Hepatic stellate cell (primary cell): ENCODE results near the gene BRD7.

ENCODE experiments used
- DNase-seq: peaks from one replicate; pipeline ENCODE4 v3.0.0; 2011; ENCODE audit warnings: low spot score

BRD7 gene

DNA sequence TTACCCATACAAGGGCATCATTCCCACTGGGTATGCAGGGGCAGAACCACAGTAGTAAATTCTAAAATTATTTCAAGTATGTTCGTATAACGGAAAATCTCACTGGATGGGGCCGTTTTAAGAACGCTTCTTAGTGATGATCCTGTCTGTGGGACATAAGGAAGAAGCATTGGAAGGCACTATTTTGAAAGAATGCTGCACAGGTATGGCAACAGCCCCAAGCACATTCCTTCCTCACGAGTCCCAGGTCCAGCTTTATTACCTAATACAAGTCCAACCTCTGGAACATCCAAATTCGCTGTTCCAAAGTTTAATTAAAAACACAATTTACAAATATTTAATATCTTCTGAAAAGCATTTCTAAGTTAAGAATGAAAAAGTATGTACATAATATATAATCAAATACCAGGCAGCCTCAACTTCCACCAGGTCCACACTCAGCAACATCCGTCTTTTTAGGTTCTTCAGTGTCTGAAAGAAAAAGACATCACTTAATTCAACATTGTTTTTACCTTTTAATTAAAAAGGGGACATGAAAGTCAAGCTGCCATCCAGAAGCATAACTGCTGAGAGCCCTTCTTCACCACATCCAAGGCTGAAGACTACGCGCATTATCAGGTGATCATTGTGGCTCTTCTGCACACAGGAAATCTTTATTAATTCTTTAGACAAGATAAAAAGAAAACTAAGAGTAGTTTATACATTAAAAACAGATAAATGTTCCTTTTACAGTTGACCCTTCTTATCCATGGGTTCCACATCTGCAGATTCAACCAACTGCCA, 49.8 kb downstream of the BRD7 start:
- DNase-seq, result no peak

DNA sequence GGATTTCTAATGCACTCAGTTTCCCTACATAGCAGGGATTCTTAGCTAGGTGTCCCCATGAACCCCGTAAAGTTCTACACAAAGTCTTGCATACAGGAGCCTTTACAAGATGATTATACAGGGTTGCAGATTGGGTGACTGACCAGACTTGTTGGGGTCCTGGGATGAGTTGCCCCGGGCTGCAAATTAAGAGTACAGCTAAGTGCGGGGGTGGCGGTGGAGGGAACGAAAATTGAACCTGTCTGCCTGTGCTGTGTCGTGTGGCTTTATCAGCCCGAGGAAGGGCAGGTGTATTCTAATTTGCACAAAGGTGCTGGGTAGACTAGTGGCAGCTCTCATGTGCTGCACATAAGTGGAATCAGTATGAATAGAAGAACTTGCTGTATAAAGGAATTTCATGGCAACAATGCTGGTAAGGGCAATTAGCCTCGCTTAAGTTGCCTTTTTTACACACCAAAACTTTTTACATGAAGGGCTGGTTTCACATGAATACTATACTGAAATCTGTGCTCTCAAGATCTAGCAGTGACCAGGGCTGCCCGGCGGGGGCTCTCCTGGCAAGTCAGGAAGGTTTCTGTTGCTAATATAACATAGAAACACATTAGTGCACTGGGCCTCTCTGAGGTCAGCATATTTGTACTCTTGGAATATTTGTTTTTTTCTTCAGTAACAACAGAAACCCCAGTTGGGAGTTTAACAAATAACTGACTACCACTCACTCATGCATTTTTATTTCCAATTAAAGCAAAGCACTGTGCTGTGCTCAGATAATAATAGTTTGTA, 51.7 kb downstream of the BRD7 start:
- peak; percentile 9 for DNase-seq

DNA sequence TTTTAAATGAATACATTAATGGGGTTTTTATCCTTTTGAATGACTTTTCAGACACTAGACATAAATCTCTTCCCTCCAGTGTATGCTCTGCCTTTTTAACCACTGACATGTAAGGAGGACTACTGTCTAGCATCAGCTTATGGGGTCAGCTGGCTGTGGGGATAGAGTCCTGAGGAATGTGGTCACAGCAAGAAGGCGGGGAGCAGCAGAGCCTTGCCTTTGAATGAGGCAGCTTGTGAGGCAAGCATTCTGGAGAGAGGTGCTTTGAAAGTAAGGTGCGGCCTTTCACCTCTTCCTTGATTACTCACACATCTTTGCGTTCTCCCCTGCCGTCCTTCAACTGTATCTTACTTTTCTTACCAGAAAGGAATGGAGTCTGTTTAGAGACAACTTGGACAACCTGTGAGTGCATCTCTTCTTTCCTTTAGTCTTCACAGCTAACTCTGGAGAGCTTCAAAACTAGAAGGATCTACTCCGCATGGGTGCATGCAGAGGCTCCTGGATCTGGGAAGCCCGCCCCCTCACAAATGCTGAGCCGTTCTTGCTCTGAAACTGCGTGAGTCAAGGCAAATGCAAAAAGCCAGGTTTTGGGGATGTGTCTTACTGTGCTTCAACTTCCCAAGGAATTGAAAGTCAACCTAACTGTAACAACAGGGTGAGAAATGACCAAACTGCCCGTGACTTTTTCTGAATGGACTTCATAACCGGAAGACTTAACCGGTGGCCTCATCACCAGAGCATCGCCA, 52.5 kb downstream of the BRD7 start:
- DNase-seq, result no peak

DNA sequence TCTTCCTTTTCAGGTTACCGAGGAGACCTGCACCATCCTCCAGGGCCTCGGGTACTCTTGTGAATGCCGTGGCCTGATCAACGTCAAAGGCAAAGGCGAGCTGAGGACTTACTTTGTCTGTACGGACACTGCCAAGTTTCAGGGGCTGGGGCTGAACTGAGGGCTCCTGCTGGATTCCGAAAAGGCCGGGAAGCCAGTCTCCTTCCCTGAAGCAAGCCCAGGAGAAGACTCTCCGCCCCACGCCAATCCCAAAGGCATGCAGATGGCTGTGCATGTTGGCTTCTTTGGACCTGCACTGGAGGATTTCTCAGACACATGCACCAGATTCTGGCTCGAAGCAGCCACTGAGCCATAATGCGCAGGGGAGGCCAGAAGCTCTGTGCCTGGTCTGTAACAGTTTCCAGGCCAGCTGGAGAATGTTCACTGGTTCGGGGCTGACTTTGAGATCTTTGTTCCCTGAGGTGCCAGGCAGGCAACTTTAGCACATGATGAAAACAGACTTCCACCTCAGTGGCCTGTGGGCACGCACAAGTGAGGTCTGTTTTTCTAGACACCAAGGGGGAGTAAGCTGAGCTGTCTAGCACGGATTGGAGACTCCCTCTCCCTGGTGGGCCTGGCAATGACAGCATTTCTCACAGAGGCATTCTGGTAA, 53.3 kb downstream of the BRD7 start:
- DNase-seq, result peak; percentile 4

DNA sequence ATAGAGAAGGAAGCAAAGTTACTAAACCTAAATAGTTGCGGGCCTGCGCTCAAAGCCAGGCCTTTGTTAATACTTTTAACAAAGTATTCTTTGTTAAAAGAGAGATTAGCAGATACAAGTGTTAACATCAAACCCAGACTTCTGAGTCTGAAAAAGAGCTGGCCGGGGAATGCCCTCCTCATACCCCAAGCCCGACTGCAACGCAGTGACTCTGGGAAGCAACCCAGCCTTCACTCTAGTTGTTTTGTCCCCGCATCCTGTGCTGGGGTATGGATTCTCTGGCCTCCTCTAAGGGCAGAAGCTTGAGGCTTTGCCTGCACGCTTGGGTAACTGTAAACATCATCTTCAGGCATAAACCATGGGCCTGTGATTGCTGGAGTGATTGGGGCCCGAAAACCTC, 54.1 kb downstream of the BRD7 start:
- no peak for DNase-seq

DNA sequence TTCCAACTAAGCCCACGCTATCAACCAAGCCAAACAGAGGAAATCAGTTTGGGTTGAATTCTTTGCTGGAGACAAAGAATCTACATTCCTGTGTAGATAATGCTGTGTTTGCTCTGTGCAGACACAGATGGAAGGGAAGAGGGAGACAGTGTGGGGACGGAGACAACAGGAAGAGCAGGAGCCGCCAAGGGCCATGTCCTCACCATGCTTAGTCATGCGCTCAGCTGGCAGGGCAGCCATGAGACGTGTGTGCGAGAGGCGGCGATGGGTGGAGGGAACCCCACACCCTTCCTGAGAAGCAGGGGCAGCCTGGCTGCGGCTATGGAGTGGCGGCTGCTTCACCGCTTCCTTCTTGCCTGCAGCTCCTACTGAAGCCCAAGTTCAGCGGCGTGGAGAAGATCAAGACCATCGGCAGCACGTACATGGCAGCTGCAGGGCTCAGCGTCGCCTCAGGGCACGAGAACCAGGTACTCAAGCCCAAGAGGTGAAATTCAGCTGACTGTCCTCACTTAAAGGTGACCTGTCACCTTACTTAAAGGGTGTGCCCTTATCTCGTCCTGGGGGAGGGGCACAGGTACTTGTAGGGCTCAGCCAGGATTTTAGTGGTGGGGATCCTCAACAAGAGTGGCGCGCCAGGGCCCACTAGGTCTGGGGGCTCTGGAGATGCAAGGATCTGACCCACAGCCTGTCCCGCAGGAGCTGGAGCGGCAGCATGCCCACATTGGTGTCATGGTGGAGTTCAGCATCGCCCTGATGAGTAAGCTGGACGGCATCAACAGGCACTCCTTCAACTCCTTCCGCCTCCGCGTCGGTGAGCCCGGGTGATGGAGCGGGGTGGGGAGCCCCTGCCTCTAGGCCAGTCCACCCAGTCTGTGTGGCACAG, 55.0 kb downstream of the BRD7 start:
- DNase-seq, result peak; percentile 19

DNA sequence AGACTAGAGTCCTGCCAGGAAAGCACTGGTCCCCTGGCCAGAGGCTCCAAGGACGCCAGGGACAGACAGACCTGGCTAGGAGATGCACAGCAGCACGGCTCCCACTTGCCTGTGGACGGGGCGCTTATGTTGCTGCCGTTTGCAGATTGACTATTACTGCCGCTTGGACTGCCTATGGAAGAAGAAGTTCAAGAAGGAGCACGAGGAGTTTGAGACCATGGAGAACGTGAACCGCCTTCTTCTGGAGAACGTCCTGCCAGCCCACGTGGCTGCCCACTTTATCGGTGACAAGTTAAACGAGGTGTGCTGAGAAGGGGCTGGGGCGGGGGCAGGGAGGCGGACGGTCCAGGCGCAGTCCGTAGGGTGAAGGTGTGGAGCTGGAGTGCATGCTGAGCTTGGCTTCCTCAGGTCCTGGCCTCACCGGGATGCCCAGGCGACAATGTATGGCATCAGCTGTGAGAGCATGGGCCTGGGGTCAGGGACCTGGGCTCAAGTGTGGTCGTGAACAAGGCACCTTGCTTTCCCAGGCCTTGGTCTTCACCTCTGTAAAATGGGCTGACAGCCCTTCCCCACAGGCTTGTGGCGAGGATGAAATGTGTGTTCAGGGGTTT, 56.8 kb downstream of the BRD7 start:
- DNase-seq, result peak; percentile 4

DNA sequence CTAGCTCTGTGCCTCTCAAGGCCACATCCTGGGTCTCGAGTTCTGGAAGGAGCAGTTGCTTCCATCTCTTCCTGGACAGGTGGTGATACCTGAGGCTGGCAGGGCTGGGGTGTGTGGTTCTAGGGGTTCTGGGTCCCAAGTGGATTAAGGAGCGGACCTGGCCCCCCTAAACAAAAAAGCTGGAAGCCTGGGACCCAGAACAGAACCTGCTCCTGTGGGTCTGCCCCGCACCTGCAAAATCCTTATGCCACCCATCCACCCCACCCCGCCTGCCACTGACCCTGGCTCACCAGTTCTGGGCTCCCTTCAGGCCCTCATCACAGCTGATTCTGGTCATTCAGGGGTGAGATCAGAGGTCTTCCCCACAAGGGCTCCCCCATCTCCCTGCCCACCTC, 57.7 kb downstream of the BRD7 start:
- no peak for DNase-seq

DNA sequence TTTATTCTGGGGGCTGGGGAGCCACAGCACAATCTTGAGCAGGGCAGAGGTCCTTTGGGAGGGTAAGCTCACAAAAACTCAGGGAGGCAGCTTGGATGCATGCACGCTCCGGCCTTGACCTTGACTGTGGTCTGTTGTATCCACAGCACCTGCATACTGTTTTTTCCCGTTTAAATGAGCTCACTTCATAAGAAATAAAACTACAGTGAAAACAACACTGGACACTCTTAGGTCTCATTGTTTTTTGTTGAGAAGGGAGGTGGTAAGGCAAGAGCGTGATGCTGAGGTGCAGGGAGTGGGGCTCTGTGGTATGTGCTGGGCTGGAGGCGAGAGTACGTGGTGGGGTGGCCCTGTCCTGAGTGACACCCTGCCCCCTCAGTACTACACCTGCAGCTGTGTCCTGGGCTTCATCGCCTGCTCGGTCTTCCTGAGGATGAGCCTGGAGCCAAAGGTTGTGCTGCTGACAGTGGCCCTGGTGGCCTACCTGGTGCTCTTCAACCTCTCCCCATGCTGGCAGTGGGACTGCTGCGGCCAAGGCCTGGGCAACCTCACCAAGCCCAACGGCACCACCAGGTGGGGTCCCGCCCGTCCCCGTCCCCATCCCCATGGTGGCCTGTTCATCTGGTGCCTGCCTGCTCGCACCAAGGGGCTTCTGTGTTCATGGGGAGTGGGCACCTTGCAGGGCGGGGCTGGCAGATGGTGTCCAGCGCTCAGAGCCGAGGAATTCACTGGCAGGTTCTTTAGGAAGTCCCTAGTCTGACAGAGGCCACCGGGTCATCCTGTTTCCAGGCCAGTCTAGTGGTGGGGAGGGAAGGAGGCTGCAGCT, 58.3 kb downstream of the BRD7 start:
- DNase-seq, result peak; percentile 4

DNA sequence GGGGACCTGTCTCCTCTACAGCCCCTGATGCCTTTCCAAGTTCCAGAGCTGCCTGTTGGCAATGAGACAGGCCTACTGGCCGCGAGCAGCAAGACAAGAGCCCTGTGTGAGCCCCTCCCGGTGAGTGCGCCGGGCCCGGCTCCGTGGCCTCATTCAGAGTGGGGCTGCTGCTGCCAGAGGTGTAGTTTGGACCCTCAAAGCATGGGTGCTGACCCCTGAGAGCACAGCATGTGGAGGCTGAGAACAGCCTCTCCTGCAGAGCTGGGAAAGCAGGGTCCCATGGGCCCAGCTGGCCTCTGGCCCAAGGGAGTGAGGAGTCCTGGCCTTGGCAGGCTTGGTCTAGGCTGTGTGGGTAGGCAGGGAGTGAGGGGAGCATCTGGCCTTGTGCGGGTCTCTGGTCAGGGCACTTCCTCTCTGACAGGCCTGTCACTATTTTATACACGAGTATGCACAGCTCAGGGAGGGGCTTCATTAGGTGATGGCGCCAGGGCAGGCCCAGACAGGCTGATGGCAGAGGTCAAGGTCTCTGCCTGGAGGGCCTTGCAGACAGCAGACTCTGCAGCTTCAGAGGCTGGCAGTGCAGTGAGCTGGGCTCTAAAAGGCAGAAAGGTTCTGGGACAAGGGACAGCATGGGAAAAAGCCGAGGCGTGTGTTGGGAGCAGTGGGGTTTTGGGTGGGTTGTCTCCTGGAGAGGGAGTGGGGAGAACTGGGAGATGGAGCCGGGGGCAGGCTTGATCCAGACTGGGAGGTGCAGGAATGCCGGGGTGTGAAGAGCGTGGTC, 59.1 kb downstream of the BRD7 start:
- peak; percentile 5 for DNase-seq

DNA sequence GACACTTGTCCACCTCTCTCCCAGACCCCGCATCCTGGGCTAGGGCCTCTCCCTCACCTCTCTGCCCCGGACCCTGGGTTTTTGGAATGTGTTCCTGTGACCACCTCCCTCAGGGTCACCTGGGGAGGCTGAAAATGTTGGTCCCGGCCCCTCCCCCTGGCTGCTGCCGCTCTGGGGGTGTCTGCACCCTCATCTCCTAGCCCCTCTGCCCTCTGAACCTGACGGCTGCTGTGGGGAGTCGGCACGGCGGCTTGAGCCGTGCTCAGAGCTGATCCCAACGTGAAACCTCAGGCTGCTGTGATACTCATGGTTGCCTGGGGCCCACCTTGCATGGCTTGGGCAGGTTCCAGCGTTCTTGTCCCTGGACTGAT, 59.6 kb downstream of the BRD7 start:
- peak; percentile 2 for DNase-seq

DNA sequence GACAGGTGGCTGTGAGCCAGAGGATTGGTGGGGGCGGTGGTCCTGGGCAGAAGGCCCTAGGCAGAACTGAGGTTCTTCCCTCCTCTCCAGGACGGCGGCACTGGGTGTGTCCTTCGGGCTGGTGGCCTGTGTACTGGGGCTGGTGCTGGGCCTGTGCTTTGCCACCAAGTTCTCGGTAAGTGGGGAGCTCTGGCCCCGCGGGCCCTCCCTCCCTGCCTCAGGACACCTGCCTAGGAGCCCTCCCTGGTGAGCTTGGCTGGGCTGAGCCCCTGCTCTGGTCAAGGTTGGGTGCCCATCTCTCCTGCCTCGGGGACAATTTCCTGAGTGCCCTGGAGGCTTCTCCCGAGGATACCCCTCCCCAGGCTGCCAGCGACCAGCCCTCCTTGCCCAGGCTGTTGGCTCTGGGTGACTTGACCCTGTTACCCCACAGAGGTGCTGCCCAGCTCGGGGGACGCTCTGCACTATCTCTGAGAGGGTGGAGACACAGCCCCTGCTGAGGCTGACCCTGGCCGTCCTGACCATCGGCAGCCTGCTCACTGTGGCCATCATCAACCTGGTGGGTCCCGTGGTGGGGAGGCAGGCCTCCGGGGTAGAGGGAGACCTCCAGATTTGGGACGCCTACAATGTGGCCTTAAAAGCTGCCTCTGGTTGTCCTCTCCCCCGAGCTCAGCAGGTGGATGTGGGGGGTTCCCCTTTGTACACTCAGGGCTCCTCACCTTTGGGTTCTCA, 60.4 kb downstream of the BRD7 start:
- DNase-seq, result no peak

DNA sequence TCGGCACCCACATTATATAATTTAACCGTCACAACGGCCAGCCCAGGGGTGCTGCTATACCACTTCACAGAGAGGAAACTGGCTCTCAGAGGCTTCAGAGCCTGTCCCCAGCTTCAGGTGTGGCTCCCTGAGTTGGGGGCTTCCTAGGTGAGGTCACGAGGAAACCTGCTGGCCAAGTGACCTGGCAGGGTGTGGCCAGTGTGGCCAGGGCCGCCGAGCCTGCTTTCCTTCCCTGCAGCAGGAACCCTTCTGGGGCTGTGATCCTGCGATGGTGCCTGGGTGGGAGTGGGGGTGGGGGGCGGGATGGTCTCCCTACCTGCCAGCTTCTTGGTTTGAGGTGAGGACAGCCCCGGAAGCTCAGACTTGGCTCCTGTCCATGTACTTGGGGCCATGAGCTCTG, 62.5 kb downstream of the BRD7 start:
- no peak for DNase-seq

DNA sequence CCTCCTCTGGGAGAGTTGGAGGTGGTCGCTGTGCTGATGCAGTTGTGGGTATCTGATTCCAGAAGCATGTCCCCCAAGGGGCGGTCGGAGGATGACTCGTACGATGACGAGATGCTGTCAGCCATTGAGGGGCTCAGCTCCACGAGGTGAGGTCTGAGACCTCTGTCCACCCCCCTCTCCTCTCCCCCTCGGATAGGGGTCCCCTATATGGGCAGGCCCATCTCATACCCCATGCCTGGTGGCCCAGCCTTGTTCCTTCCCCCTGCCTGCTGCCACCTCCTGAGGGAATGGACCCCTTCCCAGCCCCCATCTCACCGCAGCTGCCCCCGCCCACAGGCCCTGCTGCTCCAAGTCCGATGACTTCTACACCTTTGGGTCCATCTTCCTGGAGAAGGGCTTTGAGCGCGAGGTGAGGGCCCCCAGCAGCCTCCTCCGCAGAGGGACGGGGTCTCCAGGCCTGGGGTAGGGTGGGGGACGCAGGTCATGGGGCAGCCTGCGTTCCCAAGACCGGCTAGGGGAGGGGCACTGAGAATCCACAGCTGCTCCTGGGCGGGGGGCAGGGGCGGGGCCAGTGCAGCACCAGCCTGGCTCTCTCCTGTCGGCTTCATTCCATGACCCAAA, 63.2 kb downstream of the BRD7 start:
- no peak for DNase-seq

DNA sequence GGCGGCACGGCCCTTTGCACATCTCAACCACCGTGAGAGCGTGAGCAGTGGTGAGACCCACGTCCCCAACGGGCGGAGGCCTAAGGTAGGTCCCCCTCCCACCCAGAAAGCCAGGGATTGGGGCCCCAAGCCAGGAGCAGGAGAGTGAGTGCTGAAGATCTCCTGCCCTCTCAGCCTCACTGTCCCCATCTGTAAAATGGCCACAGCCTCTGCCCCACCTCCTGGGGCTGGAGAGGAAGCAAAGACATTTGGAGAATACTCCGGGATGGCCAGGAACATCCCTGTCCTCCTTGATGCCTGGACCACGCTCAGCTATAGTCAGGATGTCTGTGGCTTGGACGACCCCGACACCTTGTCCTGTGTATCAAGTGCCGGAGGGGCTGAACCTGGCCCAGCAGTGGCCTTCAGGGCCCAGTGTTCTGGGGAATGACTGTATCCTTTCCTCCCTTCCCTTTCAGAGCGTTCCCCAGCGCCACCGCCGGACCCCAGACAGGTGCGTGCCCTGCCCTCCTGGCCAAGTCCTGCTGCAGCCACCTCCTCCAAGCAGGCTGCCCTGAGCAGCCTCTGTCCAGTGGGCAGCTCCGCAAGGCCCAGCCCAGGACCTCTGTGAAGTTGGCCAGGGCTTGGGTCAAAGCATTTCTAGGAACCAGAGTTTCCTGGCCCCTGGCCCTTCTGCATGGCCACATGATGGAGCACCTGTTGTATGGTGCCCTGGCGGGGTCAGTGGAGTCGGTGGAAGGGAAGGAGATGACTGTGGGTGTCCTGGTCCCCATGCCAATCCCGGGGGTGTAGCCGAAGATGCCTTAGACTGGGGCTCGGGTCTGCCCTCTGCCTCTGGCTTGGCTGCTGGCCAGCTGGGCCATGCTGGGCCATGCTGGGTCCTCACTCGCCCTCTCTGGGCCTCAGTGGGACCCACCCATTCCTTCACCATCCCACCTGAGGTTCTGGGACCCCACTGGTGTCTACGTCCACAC, 64.0 kb downstream of the BRD7 start:
- DNase-seq, result no peak

DNA sequence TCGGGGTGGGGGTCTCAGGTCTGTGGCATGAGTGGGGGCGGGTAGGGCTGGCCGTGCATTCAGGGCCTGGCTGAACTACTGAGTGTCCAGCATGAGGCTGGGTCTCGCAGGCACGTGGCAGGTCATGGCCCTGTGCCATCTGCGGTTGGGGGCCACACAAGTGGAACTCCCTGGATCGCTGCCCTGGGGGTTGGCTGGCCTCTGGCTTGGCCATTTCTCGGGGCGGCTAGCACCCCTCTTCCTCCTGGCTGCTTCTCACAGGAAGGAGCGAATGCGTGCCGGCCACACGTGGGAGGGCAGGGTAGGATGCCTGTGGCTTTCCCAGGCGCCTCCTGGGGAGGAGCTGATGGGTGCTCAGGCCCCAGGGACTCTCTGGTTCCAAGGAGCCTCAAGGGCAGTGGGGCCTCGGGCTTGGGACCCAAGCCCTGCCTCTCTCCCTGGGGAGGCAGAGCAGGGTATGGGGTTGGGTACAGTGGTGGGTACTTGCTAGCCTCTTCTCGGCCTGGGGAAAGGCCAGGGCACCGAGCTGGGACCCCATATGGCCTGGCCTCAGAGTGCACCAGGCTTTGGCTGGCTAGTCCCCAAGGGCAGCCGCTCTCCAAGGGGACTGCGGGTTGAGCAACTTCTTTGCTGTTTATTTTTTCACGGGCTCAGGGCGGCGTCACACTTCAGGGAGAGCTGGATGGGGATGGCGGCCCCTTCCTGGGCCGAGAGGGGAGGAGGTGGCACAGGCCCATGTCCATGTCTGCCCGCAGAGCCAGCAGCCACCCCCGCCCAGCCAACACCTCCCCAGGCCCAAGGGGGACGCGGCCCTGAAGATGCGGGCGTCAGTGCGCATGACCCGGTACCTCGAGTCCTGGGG, 65.0 kb downstream of the BRD7 start:
- peak; percentile 97 for DNase-seq
